MM.1S (cell line): ENCODE results near the gene NRXN3.

Experiments used
- EZH2 ChIP-seq: fragments of 300-600 bp; sonication (generic); optimal IDR thresholded peaks from 2 replicates; pipeline ENCODE3; 2017; ENCODE audit warnings: low read depth, mild to moderate bottlenecking, antibody characterized with exemption, low read length, mixed read lengths
- TF ChIP-seq, protein P1 (sequence below): fragments of 300-600 bp; sonication (generic); IDR thresholded peaks from 2 replicates; pipeline ENCODE4 v1.5.1; 2016; ENCODE audit warnings: antibody characterized with exemption, low read length, mixed read lengths

DNA sequence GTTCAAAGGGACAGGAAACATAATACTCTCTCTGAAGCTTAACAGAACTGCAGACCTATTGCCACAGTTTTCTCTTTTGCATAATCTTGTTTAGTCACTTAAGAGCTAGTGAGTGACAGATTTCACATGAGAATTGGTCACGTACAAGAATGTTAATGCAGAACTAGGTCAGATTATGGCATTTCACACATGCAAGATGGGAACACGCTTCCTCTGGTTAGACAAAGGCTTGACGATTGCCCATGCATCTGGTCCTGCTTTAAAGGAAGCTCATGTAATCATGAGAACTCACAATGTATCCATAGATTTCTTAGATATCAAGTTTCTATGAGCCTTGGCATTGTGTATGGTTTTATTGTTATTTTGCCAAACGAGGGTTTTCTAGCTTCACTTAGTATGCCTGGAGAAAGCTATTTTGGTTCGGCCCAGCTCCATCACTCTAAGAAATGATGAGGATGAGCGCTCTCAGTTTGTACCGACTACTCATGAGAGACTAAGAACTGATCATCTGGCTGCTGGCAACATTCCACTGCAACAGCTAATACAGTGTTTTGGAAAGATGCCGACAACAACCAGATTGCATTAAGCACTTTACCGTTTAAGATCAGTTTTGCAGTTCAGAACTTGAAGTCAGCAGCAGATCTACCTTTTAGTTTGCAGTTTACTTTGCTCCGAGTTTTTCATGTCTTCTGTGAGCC lies 1661.2 kb downstream of the NRXN3 start:
- TF ChIP-seq, protein P1, sequence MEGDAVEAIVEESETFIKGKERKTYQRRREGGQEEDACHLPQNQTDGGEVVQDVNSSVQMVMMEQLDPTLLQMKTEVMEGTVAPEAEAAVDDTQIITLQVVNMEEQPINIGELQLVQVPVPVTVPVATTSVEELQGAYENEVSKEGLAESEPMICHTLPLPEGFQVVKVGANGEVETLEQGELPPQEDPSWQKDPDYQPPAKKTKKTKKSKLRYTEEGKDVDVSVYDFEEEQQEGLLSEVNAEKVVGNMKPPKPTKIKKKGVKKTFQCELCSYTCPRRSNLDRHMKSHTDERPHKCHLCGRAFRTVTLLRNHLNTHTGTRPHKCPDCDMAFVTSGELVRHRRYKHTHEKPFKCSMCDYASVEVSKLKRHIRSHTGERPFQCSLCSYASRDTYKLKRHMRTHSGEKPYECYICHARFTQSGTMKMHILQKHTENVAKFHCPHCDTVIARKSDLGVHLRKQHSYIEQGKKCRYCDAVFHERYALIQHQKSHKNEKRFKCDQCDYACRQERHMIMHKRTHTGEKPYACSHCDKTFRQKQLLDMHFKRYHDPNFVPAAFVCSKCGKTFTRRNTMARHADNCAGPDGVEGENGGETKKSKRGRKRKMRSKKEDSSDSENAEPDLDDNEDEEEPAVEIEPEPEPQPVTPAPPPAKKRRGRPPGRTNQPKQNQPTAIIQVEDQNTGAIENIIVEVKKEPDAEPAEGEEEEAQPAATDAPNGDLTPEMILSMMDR = no peak
- TF ChIP-seq EZH2 = no peak
